ENCODE data around the gene BCAT1.
A peak's percentile ranks its signal among the peaks of the same experiment; 100 is the strongest.

The BCAT1 gene, protein sequence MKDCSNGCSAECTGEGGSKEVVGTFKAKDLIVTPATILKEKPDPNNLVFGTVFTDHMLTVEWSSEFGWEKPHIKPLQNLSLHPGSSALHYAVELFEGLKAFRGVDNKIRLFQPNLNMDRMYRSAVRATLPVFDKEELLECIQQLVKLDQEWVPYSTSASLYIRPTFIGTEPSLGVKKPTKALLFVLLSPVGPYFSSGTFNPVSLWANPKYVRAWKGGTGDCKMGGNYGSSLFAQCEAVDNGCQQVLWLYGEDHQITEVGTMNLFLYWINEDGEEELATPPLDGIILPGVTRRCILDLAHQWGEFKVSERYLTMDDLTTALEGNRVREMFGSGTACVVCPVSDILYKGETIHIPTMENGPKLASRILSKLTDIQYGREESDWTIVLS

DNA sequence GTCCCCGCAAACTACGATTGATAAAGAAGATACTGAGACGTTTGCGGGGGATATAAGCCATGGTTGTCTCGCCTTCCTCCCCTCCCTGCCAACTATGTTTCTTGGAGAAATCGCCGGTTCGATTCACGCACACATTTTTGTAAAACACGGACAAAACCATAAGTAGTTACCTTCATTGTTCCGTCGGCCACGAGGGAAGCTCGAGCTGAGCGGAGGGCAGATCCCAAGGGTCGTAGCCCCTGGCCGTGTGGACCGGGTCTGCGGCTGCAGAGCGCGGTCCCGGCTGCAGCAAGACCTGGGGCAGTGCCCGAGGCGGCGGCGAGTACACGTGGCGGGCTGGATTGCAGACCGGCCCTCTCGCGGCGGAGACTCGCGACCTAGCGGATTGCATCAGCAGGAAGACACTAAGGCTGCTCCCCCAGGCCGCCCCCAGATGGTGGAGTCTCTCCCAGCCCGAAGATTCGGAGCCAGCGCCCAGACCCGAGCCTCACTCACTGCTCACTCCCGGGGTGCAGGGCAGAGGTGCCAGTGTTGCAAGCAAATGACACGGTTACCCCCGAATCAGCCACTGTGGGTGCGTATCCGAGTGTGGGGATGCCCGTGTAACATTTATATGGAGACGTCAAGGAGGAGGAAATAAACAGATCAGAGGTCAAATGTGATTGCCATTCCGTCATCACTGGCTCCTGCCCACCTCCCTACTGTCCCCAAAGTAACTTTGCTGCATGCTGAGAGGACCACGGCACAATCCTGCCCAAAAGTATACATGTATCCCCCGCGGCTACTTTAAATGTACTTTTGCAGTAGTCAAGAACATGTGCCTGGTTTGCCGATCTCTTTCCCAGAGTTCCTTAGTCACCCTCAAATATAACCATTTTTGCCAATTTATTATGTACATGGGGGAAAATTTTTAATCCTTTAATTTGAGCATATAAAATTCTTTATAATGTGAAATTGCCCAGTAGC lies at the start of gene BCAT1:
TSS of gene BCAT1 (minus strand) at position 345 of the 966 bp plus-strand sequence. CDS start at position 176, 169 bp downstream.
- peak; percentile 93 for DNase-seq (ENCODE audit: low spot score)

DNA sequence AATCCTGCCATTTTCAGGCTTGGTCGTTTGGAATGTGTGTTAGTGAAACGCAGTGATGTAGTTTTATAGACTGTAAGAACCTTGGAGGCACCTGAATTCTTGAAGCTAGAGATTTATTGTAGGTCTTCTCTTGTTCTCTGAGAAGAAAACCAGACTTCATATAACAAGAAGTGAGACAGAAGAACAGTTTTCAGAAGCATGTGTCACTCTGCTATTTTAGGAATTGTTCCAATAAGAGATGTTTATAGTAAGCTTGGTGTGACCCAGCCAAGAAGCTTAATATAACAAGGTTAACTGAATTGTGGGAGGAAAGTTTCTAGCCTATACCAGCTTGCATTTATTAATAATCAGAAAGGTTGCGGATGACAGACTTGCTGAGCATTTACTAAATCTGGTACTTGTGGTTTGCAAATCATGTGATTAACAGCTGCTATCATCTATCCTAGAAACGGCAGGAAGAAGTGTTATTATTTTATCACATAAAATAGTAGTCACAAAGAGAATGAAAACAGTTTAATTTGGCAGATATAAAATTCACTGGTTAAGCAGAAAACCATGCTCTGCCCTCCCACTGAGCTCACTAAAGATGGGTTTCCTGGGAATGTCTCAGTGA lies 49.2 kb upstream of the BCAT1 start:
- peak; percentile 96 for DNase-seq (ENCODE audit: low spot score)

DNA sequence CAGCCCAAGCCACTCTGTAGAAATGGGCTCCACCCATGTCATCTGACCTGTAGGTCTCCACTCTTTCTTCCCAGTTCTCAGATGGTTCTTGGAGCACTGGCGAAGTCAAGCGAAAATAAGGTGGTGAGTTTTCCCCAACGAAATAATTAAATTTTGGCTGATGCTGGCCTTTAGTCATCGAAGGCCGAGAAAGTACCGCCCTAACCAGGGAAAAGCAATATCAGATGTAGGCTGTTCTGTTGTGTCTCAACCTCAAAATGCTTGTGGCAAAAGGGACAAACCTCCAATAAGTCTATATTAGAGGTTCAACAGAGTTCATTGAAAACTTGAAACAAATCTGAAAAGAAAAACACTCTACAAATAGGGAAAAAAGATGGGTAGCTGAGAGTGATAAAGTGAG lies 48.6 kb upstream of the BCAT1 start:
- peak; percentile 68 for DNase-seq (ENCODE audit: low spot score)

DNA sequence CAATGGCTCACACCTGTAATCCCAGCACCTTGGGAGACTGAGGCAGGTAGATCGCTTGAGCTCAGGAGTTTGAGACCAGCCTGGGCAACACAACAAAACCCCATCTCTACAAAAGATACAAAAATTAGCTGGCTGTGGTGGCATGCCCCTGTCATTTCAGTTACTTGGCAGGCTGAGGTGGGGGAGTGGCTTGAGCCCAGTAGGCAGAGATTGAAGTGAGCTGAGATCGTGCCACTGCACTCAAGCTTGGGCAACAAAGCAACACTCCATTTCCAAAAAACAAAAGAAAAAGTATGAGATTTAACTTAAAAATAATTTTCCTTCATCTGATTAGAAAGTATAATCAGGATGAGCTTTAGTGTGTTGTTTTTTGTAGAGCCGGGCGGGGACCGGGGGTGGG lies 47.9 kb upstream of the BCAT1 start:
- peak; percentile 71 for DNase-seq (ENCODE audit: low spot score)

DNA sequence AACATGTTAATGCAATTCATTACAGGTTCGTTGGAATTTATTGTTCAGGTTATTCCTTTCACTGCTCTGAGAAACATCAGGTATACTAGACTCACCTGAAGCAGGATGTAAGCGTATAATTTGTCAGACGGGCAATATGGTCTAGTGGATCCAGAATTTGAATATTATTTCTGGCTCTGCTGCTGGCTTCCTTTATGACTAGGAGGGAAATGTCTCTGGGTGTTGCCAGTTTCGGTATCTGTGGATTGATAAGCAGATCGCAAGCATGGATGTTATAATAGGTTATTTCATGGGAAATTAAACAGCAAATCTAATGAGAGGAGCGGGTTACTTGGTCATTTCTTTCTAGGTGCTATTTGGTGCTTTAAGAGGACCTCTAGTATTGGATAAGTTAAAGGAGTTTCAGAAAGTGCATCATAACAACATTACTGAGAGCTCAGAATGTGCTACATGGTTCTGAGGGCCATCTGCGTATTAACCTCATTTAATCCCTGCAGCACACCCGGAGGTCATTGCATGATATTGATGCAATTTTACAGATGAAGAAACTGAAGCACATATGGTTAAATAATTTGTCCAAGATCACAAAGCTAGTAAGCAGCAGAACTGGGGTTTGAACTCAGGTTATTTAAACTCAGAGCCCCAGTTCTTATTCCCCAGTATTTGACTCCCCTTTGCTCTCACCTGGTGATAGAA lies 47.3 kb upstream of the BCAT1 start:
- DNase-seq (ENCODE audit: low spot score): peak; percentile 78

DNA sequence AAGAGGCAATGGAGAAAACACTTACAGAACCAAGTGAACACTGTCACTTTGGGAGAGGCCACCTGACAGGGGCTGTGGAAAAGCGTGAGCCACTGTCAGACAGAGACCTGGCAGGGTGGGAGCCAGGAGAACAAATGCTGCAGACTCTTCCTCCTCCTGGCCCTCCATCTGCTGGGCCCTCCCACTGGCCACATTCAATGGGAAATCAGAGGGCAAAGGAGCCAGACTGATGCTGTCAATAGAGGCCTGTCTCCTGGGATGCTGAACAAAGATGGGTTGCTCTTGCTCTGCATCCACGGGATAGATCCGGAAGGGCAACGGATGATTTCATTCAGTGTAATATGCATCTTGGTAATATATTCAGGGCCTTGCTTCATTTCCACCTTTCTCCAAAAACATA lies 44.9 kb upstream of the BCAT1 start:
- no peak for DNase-seq (ENCODE audit: low spot score)

DNA sequence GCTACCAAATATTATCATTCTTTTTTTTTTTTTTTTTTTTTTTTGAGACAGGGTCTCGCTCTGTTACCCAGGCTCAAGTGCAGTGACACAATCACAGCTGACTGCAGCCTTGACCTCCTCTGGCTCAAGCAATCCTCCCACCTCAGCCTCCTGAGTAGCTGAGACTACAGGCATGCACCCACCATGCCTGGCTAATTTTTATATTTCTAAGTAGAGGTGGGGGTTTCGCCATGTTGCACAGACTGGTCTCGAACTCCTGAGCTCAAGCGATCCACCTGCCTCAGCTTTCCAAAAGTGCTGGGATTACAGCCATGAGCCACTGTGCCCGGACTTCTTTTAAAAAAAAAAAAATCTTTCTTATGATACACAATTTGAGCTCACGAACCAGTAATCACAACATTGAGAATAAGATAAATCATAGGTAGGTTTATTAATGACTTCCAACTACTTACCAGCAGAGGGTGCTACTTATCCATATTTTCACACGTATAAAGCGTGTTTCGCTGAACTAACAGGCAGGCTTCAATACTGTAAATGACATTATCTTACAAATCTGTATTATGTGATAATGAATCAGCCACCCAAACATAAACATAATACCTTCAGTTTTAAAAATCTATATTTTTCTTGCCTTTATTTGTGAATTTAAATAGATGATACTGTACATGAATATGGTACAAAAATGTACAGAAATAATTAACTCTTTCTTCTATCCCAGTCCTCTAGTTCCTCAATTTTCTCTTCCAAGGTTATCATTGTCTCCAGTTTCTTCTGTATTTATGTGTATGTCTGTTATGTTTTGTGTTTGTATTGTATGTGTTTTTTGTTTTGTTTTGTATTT lies 42.5 kb upstream of the BCAT1 start:
- DNase-seq (ENCODE audit: low spot score): peak; percentile 92

DNA sequence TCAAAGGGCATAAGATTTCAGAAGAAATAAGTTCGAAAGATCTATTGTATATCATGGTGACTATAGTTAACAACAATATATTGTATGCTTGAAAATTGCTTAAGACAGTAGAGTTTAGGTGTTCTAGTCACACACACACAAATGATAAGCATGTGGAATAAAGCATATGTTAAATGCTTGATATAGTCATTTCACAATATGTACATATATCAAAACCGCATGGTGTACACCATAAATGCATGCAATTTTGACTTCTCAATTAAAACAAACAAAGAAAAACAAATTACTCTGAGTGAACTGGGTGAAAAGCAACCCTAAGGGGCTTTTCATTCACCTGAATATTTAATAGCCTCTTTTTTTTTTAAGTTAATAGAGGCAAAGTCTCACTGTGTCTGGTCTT lies 40.3 kb upstream of the BCAT1 start:
- no peak for DNase-seq (ENCODE audit: low spot score)

DNA sequence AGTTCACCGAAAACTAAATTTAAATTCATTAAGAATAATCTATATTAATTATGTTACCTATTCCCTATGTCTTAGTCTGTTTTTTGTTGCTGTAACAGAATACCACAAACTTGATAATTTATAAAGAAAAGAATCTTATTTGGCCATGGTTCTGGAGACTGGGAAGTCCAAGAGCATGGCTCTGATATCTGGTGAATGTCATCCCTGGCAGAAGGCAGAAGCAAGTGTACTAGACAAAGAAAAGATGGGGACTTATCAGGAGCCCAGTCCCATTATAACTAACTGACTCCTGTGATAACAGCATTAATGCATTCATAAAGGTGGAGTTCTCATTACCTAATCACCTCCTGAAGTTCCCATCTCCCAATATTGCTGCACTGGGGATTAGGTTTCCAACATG lies 33.3 kb upstream of the BCAT1 start:
- DNase-seq (ENCODE audit: low spot score): no peak

DNA sequence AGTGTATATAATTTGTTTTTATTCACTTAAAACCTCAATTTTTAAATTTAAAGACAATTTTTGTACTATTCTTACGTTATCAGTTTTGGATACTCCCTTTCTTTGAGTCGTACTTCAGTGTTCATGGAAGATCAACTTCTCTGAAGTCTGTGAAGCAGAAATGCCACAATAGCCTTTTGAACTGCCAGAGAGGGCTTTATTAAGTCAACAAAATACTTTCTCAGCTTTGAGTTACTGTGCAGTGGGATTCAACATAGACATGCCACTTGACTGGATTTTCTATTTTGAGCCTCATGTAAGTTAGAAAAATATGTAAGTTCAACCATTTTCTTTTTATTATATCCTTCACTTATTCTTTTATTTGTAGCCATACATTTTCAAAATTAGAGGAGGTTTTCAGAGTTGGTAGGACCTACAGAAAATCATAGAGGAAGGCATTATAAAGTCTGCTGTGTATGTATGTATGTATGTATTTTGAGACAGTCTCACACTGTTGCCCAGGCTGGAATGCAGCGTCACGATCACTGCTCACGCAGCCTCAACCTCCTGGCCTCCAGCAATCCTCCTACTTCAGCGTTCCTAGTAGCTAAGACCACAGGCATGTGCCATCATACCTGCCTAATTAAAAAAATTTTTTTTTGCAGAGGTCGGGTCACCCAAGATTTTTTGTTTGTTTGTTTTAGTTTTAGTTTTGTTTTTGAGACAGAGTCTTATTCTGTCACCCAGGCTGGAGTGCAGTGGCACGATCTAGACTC lies 31.3 kb upstream of the BCAT1 start:
- no peak for DNase-seq (ENCODE audit: low spot score)

DNA sequence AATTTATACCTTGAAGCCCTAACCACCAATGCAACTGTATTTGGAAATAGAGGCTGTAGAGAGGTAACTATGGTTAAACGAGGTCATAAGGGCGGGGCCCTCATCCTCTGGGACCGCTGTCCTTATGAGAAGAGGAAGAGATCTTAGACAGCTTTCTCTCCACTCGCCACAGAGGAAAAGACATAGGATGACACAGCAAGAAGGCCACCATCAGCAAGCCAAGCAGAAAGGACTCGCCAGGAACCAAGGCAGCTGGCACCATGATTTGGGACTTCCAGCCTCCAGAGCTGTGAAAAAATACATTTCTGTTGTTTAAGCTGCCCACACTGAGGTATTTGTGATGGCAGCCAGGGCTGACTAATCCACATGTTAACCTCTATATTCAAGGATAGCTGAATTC lies 30.4 kb upstream of the BCAT1 start:
- DNase-seq (ENCODE audit: low spot score): no peak

DNA sequence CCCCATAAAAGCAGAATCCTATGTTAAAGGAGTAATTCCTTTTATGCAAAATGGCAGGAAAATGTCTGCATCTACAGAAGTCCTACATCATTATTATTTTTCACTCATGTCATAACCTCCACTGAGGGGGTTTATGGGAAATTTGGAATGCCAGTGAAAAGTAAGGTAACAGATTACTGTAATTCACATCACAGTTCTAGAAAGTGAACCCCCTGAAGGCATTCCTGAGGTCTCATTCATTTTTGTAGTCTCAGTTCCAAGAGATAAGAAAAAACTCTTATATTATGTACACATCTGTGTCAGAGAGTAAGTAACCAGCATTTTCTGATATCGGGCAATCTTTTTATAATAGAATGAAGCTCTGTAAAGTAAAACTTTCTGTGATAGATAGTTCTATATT lies 28.8 kb upstream of the BCAT1 start:
- no peak for DNase-seq (ENCODE audit: low spot score)

DNA sequence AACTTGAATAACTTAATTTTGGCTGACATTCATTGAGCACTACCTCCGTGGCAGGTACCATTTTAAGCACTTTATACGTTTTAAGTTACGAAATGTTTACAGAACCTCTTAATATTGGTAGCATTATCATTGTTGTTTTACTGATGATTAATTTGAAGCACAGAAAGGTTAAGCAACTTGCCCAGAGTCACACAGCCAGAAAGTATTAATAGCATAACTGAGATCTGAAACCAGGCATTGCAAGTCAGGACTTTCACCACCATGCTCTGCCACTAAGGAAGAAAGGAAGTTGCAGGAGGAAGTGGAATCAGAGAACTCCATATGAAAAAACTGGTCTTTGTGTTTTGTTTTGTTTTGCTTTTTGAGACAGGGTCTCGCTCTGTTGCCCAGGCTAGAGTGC lies 28.2 kb upstream of the BCAT1 start:
- no peak for DNase-seq (ENCODE audit: low spot score)

DNA sequence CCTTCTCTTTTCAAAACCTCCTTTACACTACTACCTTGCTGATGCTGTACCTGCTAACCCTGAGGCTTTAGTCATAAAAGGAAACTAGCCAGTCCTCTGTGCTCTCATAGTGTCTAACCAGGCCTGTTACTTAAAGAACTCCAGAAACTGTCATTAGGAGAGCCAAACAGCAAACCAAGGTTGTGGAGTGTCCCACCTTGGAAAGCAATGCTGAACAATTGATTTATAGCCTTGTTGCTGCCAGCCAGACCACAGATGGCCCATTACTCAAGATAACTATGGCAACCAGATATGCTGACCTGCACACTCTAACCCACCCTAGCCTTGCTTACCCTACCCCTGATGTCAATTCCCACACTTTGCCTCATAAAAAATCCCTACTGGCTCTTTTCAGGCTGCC lies 26.5 kb upstream of the BCAT1 start:
- no peak for DNase-seq (ENCODE audit: low spot score)

DNA sequence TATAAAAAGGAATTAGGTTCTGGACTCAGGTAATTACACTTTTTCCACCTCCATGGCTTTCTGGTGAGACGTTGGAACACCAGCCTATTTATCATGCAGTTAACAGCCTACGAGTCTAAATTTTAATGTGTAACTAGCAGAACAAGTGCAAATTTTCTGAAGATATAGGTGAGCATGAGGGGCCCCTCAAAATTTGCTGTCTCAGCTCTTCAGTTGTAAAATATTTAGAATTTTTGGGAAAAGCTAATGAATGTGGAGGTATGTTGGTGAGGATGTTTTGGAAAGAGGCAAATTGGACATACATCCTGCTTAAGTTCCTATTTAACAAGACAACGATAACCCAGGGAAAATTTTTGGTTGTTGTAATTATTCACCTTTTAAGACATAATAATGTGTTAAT lies 25.3 kb upstream of the BCAT1 start:
- DNase-seq (ENCODE audit: low spot score): no peak

DNA sequence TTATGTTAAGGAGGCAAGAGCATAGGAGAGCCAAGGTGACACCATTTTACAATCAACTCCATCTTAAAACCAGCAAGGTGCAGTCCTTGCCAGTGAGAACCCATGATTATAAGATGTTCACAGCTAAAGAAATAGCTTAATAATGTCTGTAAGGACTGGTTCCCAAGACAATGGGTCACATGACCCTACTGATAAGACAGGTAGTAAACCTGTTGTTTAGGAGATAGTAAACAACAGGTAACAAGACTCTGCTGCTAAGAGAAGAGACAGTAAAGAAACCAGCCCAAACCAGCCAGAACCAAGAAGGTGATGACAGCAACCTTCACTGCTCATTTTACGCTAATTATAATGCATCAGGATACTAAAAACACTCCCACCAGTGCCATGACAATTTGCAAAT lies 23.2 kb upstream of the BCAT1 start:
- DNase-seq (ENCODE audit: low spot score): no peak

DNA sequence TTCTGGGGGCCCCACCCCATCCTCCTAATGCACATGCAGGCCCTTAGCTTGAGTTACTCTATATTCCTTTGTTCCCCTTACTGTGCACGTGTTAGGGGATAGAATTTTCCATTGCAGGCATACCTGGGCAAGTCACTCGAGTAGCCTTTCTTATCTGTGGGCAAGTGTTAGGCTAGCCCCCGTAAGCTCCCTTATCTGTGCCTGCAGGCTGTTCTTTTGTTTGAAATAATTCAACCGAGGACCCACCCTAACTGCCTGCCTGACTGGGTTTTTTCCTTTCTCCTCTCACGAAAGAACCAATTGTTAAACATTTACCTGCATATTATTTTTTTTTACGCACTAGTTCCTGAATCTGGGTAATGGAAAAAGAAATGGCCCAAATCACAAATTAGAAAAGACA lies 21.3 kb upstream of the BCAT1 start:
- DNase-seq (ENCODE audit: low spot score): no peak

DNA sequence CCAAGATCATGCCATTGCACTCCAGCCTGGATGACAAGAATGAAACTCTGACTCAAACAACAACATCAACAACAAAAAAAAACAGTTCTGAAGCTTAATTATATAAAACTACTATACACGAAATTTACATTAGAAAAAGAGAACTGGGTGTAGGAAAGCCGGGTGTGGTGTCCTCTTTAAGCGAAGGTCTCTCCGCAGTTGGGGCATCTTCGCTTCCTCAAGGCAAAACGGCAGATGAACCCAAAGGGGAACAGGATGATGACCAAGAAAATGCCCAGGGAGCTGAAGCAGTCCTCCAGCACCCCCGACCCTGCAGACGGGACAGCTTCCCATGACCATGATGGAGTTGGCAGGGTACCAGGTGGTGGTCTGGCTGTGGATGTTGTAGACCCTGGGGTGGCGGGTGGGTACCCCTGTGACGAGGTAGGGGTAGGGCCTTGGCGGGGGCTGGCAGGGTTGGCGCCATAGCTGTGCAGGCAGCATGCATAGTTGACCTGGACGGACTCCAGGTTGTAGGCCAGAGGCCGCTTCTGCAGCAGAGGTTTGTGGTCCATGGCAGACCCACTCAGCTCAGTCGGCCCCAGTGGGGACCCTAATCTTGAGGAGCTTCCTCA lies 18.2 kb upstream of the BCAT1 start:
- no peak for DNase-seq (ENCODE audit: low spot score)

DNA sequence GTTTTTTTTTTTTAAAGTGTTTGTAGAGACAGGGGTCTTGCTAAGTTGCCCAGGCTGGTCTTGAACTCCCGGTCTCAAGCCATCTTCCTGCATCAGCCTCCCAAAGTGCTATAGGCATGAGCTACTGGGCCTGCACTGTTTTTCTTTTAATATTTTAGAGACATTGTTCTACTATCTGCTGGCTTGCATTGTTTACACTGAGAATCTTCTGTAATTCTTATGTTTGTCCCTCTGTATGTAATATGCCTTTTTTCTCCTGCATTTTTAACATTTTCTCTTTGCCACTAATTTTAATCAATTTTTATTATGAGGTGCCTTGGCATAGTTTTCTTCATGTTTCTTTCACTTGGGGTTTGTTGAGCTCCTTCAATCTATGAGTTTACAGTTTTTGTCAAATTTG lies 15.4 kb upstream of the BCAT1 start:
- no peak for DNase-seq (ENCODE audit: low spot score)

Measured in NAMALWA (cell line).